ENCODE results near the gene ITGAD.

GRCh38 chr16:31351942-31352325 is 41.2 kb upstream of the ITGAD start:
- no peak for TF ChIP-seq CTCF (IDR thresholded peaks at IDR 0.05; ENCODE audit: low read depth, low read length, missing input control)
- TF ChIP-seq EGR1 (IDR thresholded peaks at IDR 0.05; ENCODE audit: low read depth in 2 of 2), result no peak
- no peak for TF ChIP-seq YY1 (IDR thresholded peaks at IDR 0.05)
- no peak for TF ChIP-seq SP1 (IDR thresholded peaks at IDR 0.05)
- TF ChIP-seq MAX (IDR thresholded peaks at IDR 0.05), result no peak
- no peak for TF ChIP-seq HNF4G (IDR thresholded peaks at IDR 0.05)
- no peak for TF ChIP-seq TAF1 (conservative IDR thresholded peaks at IDR 0.05)
- no peak for TF ChIP-seq GABPA (IDR thresholded peaks at IDR 0.05 in 1 of 2, conservative IDR thresholded peaks at IDR 0.05 in 1 of 2)
- TF ChIP-seq REST (IDR thresholded peaks at IDR 0.05), result no peak
- TF ChIP-seq RXRA (IDR thresholded peaks at IDR 0.05), result no peak
- no peak for TF ChIP-seq RAD21 (IDR thresholded peaks at IDR 0.05)
- no peak for TF ChIP-seq FOXA1 (IDR thresholded peaks at IDR 0.05)
